ENCODE data around the gene ADIPOQ. TPM values are rescaled to one million over a fixed set of nuclear protein-coding genes. Genes with fewer than 3 reads are reported as not detected.
"Not testable (repeated sequence)": the region's sequence is repeated elsewhere in the genome, so short reads cannot be mapped to it uniquely, and the experiment has no call there.

The ADIPOQ gene
- total RNA-seq, 2 experiments from 2014 or later, result not detected

- no peak overlapping the region for H3K27ac Mint-ChIP-seq
- H3K9me3 Mint-ChIP-seq, result peaks cover 2% of the 10 kb centered on the region
- no peaks in the 10 kb centered on the region for H3K27me3 Mint-ChIP-seq (ENCODE audit: low read depth)
- CTCF ChIA-PET, result no interaction called here
- H3K36me3 Mint-ChIP-seq (ENCODE audit: low read depth), result no peaks in the 10 kb centered on the region
- DNase-seq, result no peak
- intact Hi-C loops (cut with micrococcal nuclease), result no loop called here
- H3K4me3 Mint-ChIP-seq, result no peak overlapping the region
- H3K4me1 Mint-ChIP-seq (ENCODE audit: low read depth), result peaks cover 12% of the 10 kb centered on the region
Measured at GRCh38 chr3:186854146-186854545, 11.6 kb downstream of the ADIPOQ start.

DNA sequence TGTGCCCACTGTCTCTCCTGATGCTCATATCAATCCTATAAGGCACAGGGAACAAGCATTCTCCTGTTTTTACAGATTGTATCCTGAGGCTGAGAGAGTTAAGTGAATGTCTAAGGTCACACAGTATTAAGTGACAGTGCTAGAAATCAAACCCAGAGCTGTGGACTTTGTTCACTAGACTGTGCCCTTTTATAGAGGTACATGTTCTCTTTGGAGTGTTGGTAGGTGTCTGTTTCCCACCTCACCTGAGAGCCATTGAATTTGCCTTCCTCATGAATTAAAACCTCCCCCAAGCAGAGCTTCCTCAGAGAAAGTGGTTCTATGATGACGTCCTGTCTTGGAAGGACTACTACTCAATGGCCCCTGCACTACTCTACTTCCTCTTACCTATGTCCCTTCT, 12.4 kb downstream of the ADIPOQ start:
- Mint-ChIP-seq H3K4me1 (ENCODE audit: low read depth) (peaks cover 14% of the 10 kb centered on the region), H3K36me3 (ENCODE audit: low read depth) (peaks cover 4% of the 10 kb centered on the region), H3K27ac (no peak overlapping the region), H3K27me3 (ENCODE audit: low read depth) (no peaks in the 10 kb centered on the region), H3K4me3 (no peak overlapping the region), H3K9me3 (peaks cover 8% of the 10 kb centered on the region)
- CTCF ChIA-PET, result interaction anchor here (1.6 to 2.3 kb wide), 2 partner anchors 26 to 76 kb away, joined by 5 to 8 read pairs; partner anchors contain the start of gene ST6GAL1
- intact Hi-C loops (cut with micrococcal nuclease), result no loop called here
- no peak for DNase-seq

- Mint-ChIP-seq H3K4me3 (no peak overlapping the region), H3K4me1 (ENCODE audit: low read depth) (peaks cover 20% of the 10 kb centered on the region), H3K9me3 (peaks cover 8% of the 10 kb centered on the region), H3K36me3 (ENCODE audit: low read depth) (peaks cover 6% of the 10 kb centered on the region), H3K27me3 (ENCODE audit: low read depth) (no peaks in the 10 kb centered on the region), H3K27ac (no peak overlapping the region)
- CTCF ChIA-PET, result interaction anchor here (1.0 to 1.4 kb wide), 2 partner anchors 74 to 282 kb away, joined by 4 read pairs; partner anchors contain the start of gene RPL39L
- intact Hi-C loops (cut with micrococcal nuclease), result no loop called here
- DNase-seq, result no peak
Measured at GRCh38 chr3:186857743-186858142, 15.2 kb downstream of the ADIPOQ start.

GRCh38 chr3:186865215-186865853, 22.8 kb downstream of the ADIPOQ start:
- H3K36me3 Mint-ChIP-seq (ENCODE audit: low read depth); intact Hi-C loops (cut with micrococcal nuclease); H3K4me3 Mint-ChIP-seq; CTCF ChIA-PET; DNase-seq; H3K9me3 Mint-ChIP-seq; H3K27ac Mint-ChIP-seq; H3K27me3 Mint-ChIP-seq (ENCODE audit: low read depth): not testable (repeated sequence)
- peaks cover 26% of the 10 kb centered on the region for H3K4me1 Mint-ChIP-seq (ENCODE audit: low read depth)

- H3K4me3 Mint-ChIP-seq; CTCF ChIA-PET; DNase-seq; H3K27me3 Mint-ChIP-seq (ENCODE audit: low read depth); H3K36me3 Mint-ChIP-seq (ENCODE audit: low read depth); H3K27ac Mint-ChIP-seq; intact Hi-C loops (cut with micrococcal nuclease); H3K9me3 Mint-ChIP-seq: not testable (repeated sequence)
- peaks cover 27% of the 10 kb centered on the region for H3K4me1 Mint-ChIP-seq (ENCODE audit: low read depth)
Measured at GRCh38 chr3:186866095-186866494, 23.6 kb downstream of the ADIPOQ start.

- Mint-ChIP-seq H3K36me3 (ENCODE audit: low read depth) (no peaks in the 10 kb centered on the region), H3K27ac (no peak overlapping the region), H3K9me3 (no peaks in the 10 kb centered on the region), H3K27me3 (ENCODE audit: low read depth) (no peaks in the 10 kb centered on the region), H3K4me1 (ENCODE audit: low read depth) (peaks cover 28% of the 10 kb centered on the region), H3K4me3 (no peak overlapping the region)
- DNase-seq, result no peak
- CTCF ChIA-PET, result no interaction called here
- intact Hi-C loops (cut with micrococcal nuclease), result no loop called here
Measured at GRCh38 chr3:186869253-186870100, 27.0 kb downstream of the ADIPOQ start.

GRCh38 chr3:186870421-186871201, 28.1 kb downstream of the ADIPOQ start:
- no peaks in the 10 kb centered on the region for H3K27me3 Mint-ChIP-seq (ENCODE audit: low read depth)
- no peaks in the 10 kb centered on the region for H3K9me3 Mint-ChIP-seq
- H3K4me3 Mint-ChIP-seq, result no peak overlapping the region
- no peak for DNase-seq
- CTCF ChIA-PET, result no interaction called here
- intact Hi-C loops (cut with micrococcal nuclease), result no loop called here
- peak overlapping the region; percentile 13 for H3K27ac Mint-ChIP-seq
- no peaks in the 10 kb centered on the region for H3K36me3 Mint-ChIP-seq (ENCODE audit: low read depth)
- peaks cover 28% of the 10 kb centered on the region for H3K4me1 Mint-ChIP-seq (ENCODE audit: low read depth)

DNA sequence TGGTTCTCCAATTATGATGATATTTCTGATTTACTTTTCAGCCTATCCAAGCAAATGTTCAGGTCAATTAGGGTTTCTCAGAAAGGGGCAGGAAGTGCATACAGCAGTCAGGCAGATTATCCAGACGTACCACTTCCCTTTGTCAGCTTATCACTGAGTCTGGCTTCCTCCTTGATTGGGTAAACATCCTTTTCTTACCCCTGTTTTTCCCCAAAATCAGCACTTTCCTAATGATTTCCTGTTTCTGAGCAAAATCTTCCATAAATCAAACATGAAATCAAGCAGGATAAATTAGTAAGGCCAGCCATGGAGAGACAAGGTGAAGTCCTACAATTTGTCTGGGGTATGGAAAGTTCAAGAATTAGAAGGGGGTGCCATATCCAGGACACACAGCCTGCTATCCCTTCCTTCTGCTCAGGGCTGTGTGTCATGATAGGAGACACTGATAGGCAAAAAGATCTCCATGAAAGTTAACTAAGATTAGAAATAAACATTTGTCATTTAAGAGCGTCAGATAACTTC, 29.0 kb downstream of the ADIPOQ start:
- DNase-seq, result no peak
- no peaks in the 10 kb centered on the region for H3K9me3 Mint-ChIP-seq
- H3K4me3 Mint-ChIP-seq, result no peak overlapping the region

DNA sequence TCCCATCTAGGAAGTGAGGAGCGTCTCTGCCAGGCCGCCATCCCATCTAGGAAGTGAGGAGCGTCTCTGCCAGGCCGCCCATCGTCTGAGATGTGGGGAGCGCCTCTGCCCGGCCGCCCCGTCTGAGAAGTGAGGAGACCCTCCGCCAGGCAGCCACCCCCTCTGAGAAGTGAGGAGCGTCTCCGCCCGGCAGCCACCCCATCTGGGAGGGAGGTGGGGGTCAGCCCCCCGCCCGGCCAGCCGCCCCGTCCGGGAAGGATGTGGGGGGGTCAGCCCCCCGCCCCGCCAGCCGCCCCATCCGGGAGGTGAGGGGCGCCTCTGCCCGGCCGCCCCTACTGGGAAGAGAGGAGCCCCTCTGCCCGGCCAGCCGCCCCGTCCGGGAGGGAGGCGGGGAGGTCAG, 31.3 kb downstream of the ADIPOQ start:
- H3K27ac Mint-ChIP-seq; H3K4me3 Mint-ChIP-seq; H3K27me3 Mint-ChIP-seq (ENCODE audit: low read depth); intact Hi-C loops (cut with micrococcal nuclease); H3K36me3 Mint-ChIP-seq (ENCODE audit: low read depth); H3K9me3 Mint-ChIP-seq; DNase-seq; CTCF ChIA-PET: not testable (repeated sequence)
- peaks cover 28% of the 10 kb centered on the region for H3K4me1 Mint-ChIP-seq (ENCODE audit: low read depth)

More for the DNA sequence above, 29.0 kb downstream of the ADIPOQ start:
- H3K27ac Mint-ChIP-seq, result peak overlapping the region; percentile 13
- no peaks in the 10 kb centered on the region for H3K27me3 Mint-ChIP-seq (ENCODE audit: low read depth)
- CTCF ChIA-PET, result interaction anchor here (1.3 to 1.6 kb wide), 2 partner anchors 9 to 293 kb away, joined by 4 to 10 read pairs; no protein-coding TSS in a partner anchor
- no peaks in the 10 kb centered on the region for H3K36me3 Mint-ChIP-seq (ENCODE audit: low read depth)
- intact Hi-C loops (cut with micrococcal nuclease), result no loop called here
- H3K4me1 Mint-ChIP-seq (ENCODE audit: low read depth), result peaks cover 28% of the 10 kb centered on the region

- CTCF ChIA-PET, result interaction anchor here (0.6 kb wide), 1 partner anchor 35 kb away, joined by 3 read pairs; no protein-coding TSS in a partner anchor
- H3K27ac Mint-ChIP-seq; H3K36me3 Mint-ChIP-seq (ENCODE audit: low read depth); intact Hi-C loops (cut with micrococcal nuclease); H3K27me3 Mint-ChIP-seq (ENCODE audit: low read depth); DNase-seq; H3K4me3 Mint-ChIP-seq; H3K9me3 Mint-ChIP-seq: not testable (repeated sequence)
- peaks cover 26% of the 10 kb centered on the region for H3K4me1 Mint-ChIP-seq (ENCODE audit: low read depth)
Measured at GRCh38 chr3:186874216-186874615, 31.7 kb downstream of the ADIPOQ start.

DNA sequence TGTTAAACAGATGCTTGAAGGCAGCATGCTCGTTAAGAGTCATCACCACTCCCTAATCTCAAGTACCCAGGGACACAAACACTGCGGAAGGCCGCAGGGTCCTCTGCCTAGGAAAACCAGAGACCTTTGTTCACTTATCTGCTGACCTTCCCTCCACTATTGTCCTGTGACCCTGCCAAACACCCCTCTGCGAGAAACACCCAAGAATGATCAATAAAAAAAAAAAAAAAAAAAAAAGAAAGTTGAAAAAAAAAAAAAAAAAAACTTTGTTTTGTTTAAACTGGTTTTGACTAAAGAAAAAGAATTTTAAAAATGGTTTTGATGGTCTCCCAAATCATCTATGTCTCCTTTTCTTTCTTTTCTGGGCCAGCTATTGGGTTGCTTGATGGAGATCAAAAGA, 32.3 kb downstream of the ADIPOQ start:
- intact Hi-C loops (cut with micrococcal nuclease); H3K4me3 Mint-ChIP-seq; DNase-seq; H3K27ac Mint-ChIP-seq; H3K27me3 Mint-ChIP-seq (ENCODE audit: low read depth); H3K36me3 Mint-ChIP-seq (ENCODE audit: low read depth); H3K9me3 Mint-ChIP-seq: not testable (repeated sequence)
- CTCF ChIA-PET, result interaction anchor here (0.6 kb wide), 1 partner anchor 34 kb away, joined by 3 read pairs; no protein-coding TSS in a partner anchor
- H3K4me1 Mint-ChIP-seq (ENCODE audit: low read depth), result peaks cover 25% of the 10 kb centered on the region

DNA sequence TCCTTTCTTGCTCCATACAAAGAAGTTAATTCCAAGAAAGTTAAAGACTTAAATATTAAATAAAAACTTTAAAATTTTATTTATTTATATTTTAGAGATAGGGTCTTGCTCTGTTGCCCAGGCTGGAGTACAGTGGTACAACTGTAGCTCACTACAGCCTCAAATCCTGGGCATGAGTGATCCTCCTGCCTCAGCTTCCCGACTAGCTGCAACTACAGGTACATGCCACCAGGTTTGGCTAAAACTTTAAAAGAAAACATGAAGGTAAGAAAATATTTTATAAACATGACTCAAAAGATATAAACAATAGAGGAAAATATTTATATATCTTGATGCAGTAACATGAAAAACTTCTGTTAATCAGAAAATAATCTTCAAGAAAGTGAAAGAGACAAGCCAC, 33.2 kb downstream of the ADIPOQ start:
- CTCF ChIA-PET, result no interaction called here
- H3K4me3 Mint-ChIP-seq, result no peak overlapping the region
- H3K27ac Mint-ChIP-seq, result no peak overlapping the region
- no peak for DNase-seq
- H3K9me3 Mint-ChIP-seq, result no peaks in the 10 kb centered on the region
- intact Hi-C loops (cut with micrococcal nuclease), result no loop called here
- peaks cover 27% of the 10 kb centered on the region for H3K4me1 Mint-ChIP-seq (ENCODE audit: low read depth)
- no peaks in the 10 kb centered on the region for H3K36me3 Mint-ChIP-seq (ENCODE audit: low read depth)
- no peaks in the 10 kb centered on the region for H3K27me3 Mint-ChIP-seq (ENCODE audit: low read depth)
